Neural cell (in vitro differentiated cells): Measurements from ENCODE around the gene PPP3R2. TPM values are rescaled to one million over a fixed set of nuclear protein-coding genes. Genes with fewer than 3 reads are reported as not detected.

Source experiments
- H2AFZ ChIP-seq: fragments of 200-600, 300-800 bp; sonication (generic), shearing (Covaris generic); 2 replicates; pipeline ENCODE4 v1.6.0; 2014; ENCODE audit warnings: low read depth, mild to moderate bottlenecking, antibody characterized with exemption, low read length, moderate library complexity
- H3F3A ChIP-seq: fragments of 200-600 bp; shearing (Covaris generic); 2 replicates; pipeline ENCODE4 v1.6.1; 2016; ENCODE audit warnings: mild to moderate bottlenecking, moderate library complexity, mixed read lengths, antibody characterized with exemption, low read length; ENCODE audit not compliant: insufficient read depth, poor library complexity, severe bottlenecking
- H3K27ac ChIP-seq: fragments of 200-600, 300-800 bp; sonication (generic), shearing (Covaris generic); 2 replicates; pipeline ENCODE4 v1.5.1; 2014; ENCODE audit warnings: mild to moderate bottlenecking, low read length, moderate library complexity
- H3K27me3 ChIP-seq: fragments of 300-800, 200-600 bp; sonication (generic), shearing (Covaris generic); 2 replicates; pipeline ENCODE4 v1.6.0; 2014; ENCODE audit warnings: mild to moderate bottlenecking, low read depth, low read length, moderate library complexity; ENCODE audit not compliant: insufficient read depth
- H3K36me3 ChIP-seq: fragments of 300-800, 200-600 bp; sonication (generic), shearing (Covaris generic); 2 replicates; pipeline ENCODE4 v1.5.1; 2014; ENCODE audit warnings: mild to moderate bottlenecking, antibody characterized with exemption, low read length, moderate library complexity; ENCODE audit not compliant: insufficient read depth
- H3K4me2 ChIP-seq: fragments of 300-800, 200-600 bp; sonication (generic), shearing (Covaris generic); 2 replicates; pipeline ENCODE4 v1.6.0; 2014; ENCODE audit warnings: mild to moderate bottlenecking, low read length
- H3K4me3 ChIP-seq: fragments of 300-800, 200-600 bp; sonication (generic), shearing (Covaris generic); 2 replicates; pipeline ENCODE4 v1.5.1; 2014; ENCODE audit warnings: mild to moderate bottlenecking, low read length, moderate library complexity
- H3K79me2 ChIP-seq: fragments of 200-600 bp; shearing (Covaris generic); replicated peaks from 2 replicates; pipeline ENCODE4 v1.6.0; 2014; ENCODE audit warnings: mild to moderate bottlenecking, low read length, moderate library complexity; ENCODE audit not compliant: insufficient read depth
- H3K9ac ChIP-seq: fragments of 300-800, 200-600 bp; sonication (generic), shearing (Covaris generic); 2 replicates; pipeline ENCODE4 v1.6.1; 2016; ENCODE audit warnings: mild to moderate bottlenecking, low read length, mixed read lengths
- H3K9me2 ChIP-seq: fragments of 200-600 bp; shearing (Covaris generic); 2 replicates; pipeline ENCODE4 v1.6.1; 2016; ENCODE audit warnings: mild to moderate bottlenecking, low read length, mixed read lengths; ENCODE audit not compliant: insufficient read depth
- H3K9me3 ChIP-seq: fragments of 200-600, 300-800 bp; sonication (generic), shearing (Covaris generic); 2 replicates; pipeline ENCODE4 v1.6.1; 2016; ENCODE audit warnings: mild to moderate bottlenecking, mixed run types, low read length, moderate library complexity, mixed read lengths
- H4K20me1 ChIP-seq: fragments of 200-600 bp; shearing (Covaris generic); 2 replicates; pipeline ENCODE4 v1.6.1; 2016; ENCODE audit warnings: mild to moderate bottlenecking, mixed run types; ENCODE audit not compliant: insufficient read depth
- CTCF ChIP-seq: fragments of 450-650 bp; IDR thresholded peaks from 2 replicates; pipeline ENCODE4 v1.5.1; 2014; ENCODE audit warnings: antibody characterized with exemption, mild to moderate bottlenecking, moderate library complexity; ENCODE audit not compliant: poor library complexity, severe bottlenecking
- EP300 ChIP-seq: fragments of 450-650 bp; conservative IDR thresholded peaks from 2 replicates; pipeline ENCODE4 v1.6.1; 2014; ENCODE audit warnings: antibody characterized with exemption, mild to moderate bottlenecking, moderate library complexity; ENCODE audit not compliant: poor library complexity, severe bottlenecking
- EZH2 ChIP-seq: fragments of 200-600, 300-800 bp; shearing (Covaris generic), sonication (generic); IDR thresholded peaks from 2 replicates; pipeline ENCODE4 v1.6.1; 2014; ENCODE audit warnings: antibody characterized with exemption, low read length, borderline replicate concordance, mild to moderate bottlenecking; ENCODE audit not compliant: insufficient read depth, poor library complexity, severe bottlenecking
- MXI1 ChIP-seq: fragments of 450-650 bp; conservative IDR thresholded peaks from 2 replicates; pipeline ENCODE4 v1.6.1; 2014; ENCODE audit warnings: antibody characterized with exemption, mild to moderate bottlenecking; ENCODE audit not compliant: poor library complexity, severe bottlenecking
- POLR2AphosphoS5 ChIP-seq: IDR thresholded peaks from 2 replicates; pipeline ENCODE4 v1.6.1; 2012
- RAD21 ChIP-seq: fragments of 450-650 bp; conservative IDR thresholded peaks from 2 replicates; pipeline ENCODE4 v1.6.1; 2014; ENCODE audit warnings: antibody characterized with exemption, mild to moderate bottlenecking, moderate library complexity
- REST ChIP-seq: IDR thresholded peaks from 2 replicates; pipeline ENCODE4 v1.6.1; 2012; ENCODE audit warnings: borderline replicate concordance
- SMC3 ChIP-seq: fragments of 450-650 bp; conservative IDR thresholded peaks from 2 replicates; pipeline ENCODE4 v1.6.1; 2014; ENCODE audit warnings: antibody characterized with exemption, mild to moderate bottlenecking, moderate library complexity; ENCODE audit not compliant: poor library complexity
- TAF1 ChIP-seq: IDR thresholded peaks from 2 replicates; pipeline ENCODE4 v1.6.1; 2012; ENCODE audit warnings: low read depth
- polyA plus RNA-seq: library from polyadenylated mRNA; depleted of rRNA; stranded (reverse); fragments of >200 nt; gene quantifications from 2 replicates; pipeline ENCODE4 v1.2.3, GENCODE V29; 2014

PPP3R2 gene
- polyA plus RNA-seq, 1 donor from 2014 or later: not detected

GRCh38 chr9:101564252-101564651 is 30.5 kb downstream of the PPP3R2 start:
- no peak overlapping the region for H3K4me3 ChIP-seq
- no peaks in the 10 kb centered on the region for H3F3A ChIP-seq
- H3K9me2 ChIP-seq: no peaks in the 10 kb centered on the region
- no peaks in the 10 kb centered on the region for H4K20me1 ChIP-seq
- no peaks in the 10 kb centered on the region for H3K79me2 ChIP-seq
- no peaks in the 10 kb centered on the region for H3K9me3 ChIP-seq
- H3K9ac ChIP-seq: no peak overlapping the region
- TF ChIP-seq CTCF: no peak
- TF ChIP-seq TAF1: no peak
- TF ChIP-seq EP300: no peak
- TF ChIP-seq SMC3: no peak
- no peak for TF ChIP-seq RAD21
- no peak for TF ChIP-seq REST
- no peak overlapping the region for H3K4me2 ChIP-seq
- H3K36me3 ChIP-seq: peaks cover 9% of the 10 kb centered on the region
- H2AFZ ChIP-seq: no peak overlapping the region
- no peak overlapping the region for H3K27ac ChIP-seq
- H3K27me3 ChIP-seq: no peaks in the 10 kb centered on the region

DNA sequence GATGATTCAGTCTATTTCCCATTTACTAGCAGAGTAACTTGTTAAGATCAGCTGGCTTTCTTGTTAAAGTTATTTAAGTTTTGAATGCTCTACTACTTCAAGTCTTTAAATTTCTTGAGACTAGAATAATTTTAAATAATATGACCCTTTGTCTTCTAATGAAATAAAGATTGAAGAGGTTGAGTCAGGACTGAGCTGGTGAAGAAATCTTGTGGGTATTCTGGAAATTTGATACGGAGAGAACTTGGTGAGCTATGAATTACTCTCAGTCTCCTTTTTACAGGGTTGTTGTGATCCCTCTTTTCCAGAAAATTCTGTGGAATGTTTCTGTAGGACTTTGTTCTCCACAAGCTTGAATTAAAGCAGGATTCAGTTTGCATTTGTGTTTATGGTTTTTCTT is 31.8 kb downstream of the PPP3R2 start:
- Histone ChIP-seq H3K27ac (no peak overlapping the region), H2AFZ (no peak overlapping the region), H3F3A (no peaks in the 10 kb centered on the region), H3K4me3 (no peak overlapping the region), H3K27me3 (no peaks in the 10 kb centered on the region), H3K9ac (no peak overlapping the region), H3K9me3 (no peaks in the 10 kb centered on the region), H4K20me1 (no peaks in the 10 kb centered on the region), H3K79me2 (no peaks in the 10 kb centered on the region), H3K9me2 (no peaks in the 10 kb centered on the region), H3K4me2 (no peak overlapping the region), H3K36me3 (peaks cover 16% of the 10 kb centered on the region)
- TF ChIP-seq RAD21: no peak
- no peak for TF ChIP-seq SMC3
- TF ChIP-seq MXI1: no peak
- TF ChIP-seq POLR2AphosphoS5: no peak
- TF ChIP-seq REST: no peak
- TF ChIP-seq CTCF: no peak
- no peak for TF ChIP-seq EZH2
- no peak for TF ChIP-seq EP300
- no peak for TF ChIP-seq TAF1
